ENCODE results near the gene MYO1H.

MYO1H gene

DNA sequence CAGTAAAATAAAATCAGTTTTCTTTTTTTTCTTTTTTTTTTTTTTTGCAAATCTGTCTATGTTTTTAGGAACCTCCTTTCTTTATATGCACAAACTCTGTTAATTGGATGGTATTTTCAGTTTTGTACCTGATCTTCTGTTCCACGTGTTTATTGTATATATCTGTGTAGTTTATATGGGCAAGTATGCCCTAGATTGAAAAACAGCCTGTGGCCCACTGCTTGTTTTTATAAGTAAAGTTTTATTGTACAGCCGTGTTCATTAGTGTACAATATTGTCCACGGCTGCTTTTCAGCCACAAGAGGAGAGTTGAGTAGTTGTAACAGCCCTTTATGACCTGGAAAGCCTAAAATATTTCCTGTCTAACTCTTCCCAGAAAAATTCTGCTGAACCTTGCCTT lies 18.7 kb upstream of the MYO1H start:
- no peak for DNase-seq (ENCODE audit: low read depth in 2 of 2)
- no peak overlapping the region for H3K4me3 ChIP-seq (replicated peaks in 1 of 2; ENCODE audit: low read depth in 2 of 2, low read length in 2 of 2)
- TF ChIP-seq, protein P1, sequence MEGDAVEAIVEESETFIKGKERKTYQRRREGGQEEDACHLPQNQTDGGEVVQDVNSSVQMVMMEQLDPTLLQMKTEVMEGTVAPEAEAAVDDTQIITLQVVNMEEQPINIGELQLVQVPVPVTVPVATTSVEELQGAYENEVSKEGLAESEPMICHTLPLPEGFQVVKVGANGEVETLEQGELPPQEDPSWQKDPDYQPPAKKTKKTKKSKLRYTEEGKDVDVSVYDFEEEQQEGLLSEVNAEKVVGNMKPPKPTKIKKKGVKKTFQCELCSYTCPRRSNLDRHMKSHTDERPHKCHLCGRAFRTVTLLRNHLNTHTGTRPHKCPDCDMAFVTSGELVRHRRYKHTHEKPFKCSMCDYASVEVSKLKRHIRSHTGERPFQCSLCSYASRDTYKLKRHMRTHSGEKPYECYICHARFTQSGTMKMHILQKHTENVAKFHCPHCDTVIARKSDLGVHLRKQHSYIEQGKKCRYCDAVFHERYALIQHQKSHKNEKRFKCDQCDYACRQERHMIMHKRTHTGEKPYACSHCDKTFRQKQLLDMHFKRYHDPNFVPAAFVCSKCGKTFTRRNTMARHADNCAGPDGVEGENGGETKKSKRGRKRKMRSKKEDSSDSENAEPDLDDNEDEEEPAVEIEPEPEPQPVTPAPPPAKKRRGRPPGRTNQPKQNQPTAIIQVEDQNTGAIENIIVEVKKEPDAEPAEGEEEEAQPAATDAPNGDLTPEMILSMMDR (IDR thresholded peaks at IDR 0.05; ENCODE audit: low read depth, low read length) = no peak

DNA sequence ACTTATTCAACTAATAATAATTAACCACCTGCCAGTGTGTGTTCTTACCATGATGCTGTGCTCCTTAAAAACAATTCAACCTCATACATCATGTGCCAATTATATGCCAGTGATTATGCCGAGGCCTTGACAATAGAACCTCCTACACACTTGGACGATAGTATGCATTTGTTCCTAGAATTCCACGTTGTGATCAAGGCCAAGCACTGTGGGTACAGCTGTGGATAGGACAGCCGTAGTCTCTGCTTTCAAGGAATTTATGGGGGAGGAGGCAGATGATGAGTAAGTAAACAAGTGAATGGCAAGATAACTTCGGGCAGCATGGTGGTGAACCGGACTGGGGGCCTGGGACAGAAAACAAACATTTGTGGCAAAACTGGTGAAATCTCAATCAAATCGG lies 18.0 kb upstream of the MYO1H start:
- TF ChIP-seq, protein P1 (IDR thresholded peaks at IDR 0.05; ENCODE audit: low read depth, low read length) = no peak
- H3K4me3 ChIP-seq (replicated peaks in 1 of 2; ENCODE audit: low read depth in 2 of 2, low read length in 2 of 2) = no peak overlapping the region
- no peak for DNase-seq (ENCODE audit: low read depth in 2 of 2)

DNA sequence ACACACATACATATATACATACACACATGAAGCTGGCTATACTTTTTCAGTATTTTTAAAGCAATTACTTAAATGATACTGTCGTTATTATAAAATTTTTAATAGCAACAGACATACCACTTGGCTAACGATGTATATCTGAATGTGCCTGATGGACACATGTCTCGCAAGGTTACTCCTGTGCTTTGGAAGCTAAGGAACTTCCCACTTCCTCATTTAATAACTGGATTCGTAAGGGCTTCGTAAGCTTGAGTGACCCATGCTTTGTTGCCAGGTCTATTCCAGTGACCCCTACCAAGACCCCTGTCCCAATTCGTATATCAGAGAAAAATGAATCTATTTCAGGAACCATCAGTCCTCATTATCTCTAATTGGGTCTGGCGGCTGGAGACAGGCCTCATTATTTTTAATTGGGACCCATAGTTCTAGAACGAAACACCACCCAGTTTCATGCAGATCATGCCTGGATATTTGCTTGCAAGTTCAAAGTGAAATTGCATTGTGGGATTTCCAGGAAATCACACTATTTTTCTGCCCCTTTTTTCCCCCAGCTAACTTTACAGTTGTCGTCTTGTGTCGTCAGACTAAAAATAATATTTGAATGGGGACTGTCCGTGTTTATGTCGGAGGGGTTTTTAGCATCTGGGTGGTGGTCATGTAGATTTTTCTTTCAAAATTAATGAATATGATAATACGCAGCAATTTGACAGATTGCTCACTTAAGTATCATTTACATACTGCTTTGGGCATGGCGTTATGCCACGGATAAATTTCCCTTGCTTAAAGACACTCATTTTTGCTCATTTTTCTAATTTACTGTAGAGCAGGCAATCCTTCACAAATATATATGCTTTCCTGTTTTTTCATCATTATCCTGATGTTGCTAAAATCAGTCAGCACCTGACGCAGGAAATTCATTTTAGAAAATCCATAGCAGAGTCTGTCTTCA lies 17.1 kb upstream of the MYO1H start:
- no peak overlapping the region for H3K4me3 ChIP-seq (replicated peaks in 1 of 2; ENCODE audit: low read depth in 2 of 2, low read length in 2 of 2)
- no peak for DNase-seq (ENCODE audit: low read depth in 2 of 2)
- TF ChIP-seq, protein P1 (IDR thresholded peaks at IDR 0.05; ENCODE audit: low read depth, low read length) = no peak

DNA sequence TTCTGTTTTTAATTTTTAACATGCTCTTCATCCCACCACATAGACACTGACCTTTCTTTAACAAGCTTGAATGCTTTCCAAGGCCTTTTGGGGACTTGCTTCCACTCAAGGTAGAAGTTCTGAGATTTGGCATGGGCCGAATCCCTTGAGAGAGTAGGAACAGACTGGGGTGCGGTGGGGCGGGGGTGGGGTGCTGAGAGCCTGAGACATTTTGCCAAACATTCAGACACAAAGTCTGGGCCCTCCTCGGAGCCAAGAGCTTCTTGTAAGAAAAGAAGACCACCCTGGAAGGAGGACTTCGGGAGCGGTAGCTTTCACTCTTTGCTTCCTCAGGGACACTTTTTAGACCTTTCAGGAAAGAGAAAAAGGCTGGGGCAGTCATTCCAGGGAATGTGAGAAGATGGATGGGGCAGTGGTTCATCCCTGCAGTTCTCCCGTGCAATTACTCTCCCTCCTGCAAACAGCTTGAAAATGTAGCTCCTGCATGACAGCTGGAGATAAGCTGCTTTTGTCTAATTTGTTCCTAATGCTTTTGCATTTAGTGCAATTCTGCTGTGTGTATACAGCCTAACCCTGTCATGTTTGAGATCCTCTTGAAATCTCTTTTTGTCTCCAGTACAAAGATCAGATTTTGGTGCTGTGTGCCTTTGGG lies 16.3 kb upstream of the MYO1H start:
- DNase-seq (ENCODE audit: low read depth in 2 of 2) = peak in 1 of 2 donors; percentile 14
- H3K4me3 ChIP-seq (replicated peaks in 1 of 2; ENCODE audit: low read depth in 2 of 2, low read length in 2 of 2) = no peak overlapping the region
- TF ChIP-seq, protein P1 (IDR thresholded peaks at IDR 0.05; ENCODE audit: low read depth, low read length) = no peak

DNA sequence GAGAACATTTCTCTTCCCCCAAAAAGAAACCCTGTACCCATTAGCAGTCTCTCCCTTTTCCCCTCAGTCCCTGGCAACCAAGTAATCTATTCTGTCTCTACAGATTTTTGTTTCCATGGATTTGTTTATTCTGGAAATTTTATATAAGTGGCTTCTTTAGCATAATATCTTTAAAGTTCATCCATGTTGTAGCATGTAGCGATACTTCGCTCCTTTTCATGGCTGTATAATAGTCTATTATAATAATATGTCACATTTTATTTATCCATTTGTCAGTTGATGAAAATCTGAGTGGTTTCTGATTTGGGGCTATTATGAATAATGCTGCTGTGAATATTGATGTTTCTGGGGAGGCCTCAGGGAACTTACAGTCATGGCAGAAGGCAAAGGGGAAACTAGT lies 12.8 kb upstream of the MYO1H start:
- DNase-seq (ENCODE audit: low read depth in 2 of 2) = no peak
- TF ChIP-seq, protein P1 (IDR thresholded peaks at IDR 0.05; ENCODE audit: low read depth, low read length) = no peak
- no peak overlapping the region for H3K4me3 ChIP-seq (replicated peaks in 1 of 2; ENCODE audit: low read depth in 2 of 2, low read length in 2 of 2)

DNA sequence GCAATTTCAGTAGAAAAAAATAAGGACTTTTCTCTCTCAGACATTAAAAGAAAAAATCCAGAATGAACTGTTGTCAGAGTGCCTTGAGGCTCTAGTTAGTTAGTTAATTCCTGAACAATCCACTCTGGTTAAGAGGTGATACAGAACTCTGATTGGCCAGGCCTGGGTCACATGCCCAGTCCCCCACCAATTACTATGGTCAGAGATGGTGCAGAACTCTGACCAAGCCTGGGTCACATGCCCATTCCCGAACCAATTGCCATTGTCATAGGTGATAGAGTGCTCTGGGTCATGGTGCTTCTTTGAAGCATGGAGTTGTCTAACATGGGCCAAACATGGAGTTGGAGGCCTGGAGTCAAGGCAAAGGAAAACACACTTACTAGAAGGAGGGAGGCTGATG lies 11.1 kb upstream of the MYO1H start:
- TF ChIP-seq, protein P1 (IDR thresholded peaks at IDR 0.05; ENCODE audit: low read depth, low read length) = no peak
- no peak for DNase-seq (ENCODE audit: low read depth in 2 of 2)
- H3K4me3 ChIP-seq (replicated peaks in 1 of 2; ENCODE audit: low read depth in 2 of 2, low read length in 2 of 2) = no peak overlapping the region

Measured in cardiac fibroblast (primary cell).